ENCODE measurements around the gene PAQR9.
"Not testable (repeated sequence)": the region's sequence is repeated elsewhere in the genome, so short reads cannot be mapped to it uniquely, and the experiment has no call there.

The PAQR9 gene, protein sequence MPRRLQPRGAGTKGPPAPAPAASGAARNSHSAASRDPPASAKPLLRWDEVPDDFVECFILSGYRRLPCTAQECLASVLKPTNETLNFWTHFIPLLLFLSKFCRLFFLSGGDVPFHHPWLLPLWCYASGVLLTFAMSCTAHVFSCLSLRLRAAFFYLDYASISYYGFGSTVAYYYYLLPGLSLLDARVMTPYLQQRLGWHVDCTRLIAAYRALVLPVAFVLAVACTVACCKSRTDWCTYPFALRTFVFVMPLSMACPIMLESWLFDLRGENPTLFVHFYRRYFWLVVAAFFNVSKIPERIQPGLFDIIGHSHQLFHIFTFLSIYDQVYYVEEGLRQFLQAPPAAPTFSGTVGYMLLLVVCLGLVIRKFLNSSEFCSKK

DNA sequence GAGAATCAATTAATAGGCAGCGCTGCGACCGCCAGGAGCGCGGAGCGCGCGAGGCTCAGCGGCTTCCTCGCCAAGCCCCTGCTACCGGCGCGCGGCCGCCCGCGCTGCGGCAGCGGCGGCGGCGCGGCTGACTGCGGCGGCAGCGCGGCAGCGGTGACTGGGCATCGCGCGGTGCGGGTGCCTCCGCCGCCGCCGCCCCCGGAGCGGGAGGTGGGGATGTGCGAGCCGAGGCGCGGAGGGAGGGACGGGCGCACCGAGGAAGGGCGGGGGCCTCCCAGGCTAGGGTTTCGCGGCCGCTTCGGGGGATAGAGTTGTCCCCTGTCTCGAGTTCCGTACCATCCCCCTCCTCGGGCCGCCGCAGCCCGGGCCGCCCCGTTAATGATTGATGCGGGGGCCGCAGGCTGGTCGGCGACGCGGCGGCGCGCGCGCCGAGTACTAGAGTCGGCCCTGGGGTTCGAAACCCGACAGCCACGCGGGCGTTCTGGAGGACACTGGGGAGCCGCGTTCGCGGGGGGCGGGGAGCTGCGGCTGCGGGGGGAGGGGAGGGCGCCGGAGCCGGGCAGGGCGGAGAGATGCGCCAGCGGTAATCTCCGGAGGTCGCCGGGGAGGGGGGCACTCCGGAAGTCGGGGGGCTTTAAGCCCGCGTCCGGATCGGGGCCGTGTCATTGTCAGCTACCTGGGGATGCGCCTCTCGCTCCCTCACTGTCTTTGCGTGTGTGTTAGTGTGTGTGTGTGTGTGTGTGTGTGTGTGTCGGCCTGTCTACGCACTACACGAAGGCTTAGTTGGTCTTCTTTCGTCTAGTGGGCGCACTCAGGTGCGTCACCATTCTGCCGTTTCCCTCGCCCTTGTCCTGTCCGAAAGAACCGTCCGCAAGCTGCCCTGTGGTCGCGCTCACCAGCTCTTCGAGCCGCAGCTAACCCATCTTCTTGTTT lies at the start of gene PAQR9:
Gene PAQR9 (minus strand): TSS at position 159 of the 933 bp plus-strand sequence. CDS start 338 bp downstream, outside the sequence.
- DNase-seq, result no peak

DNA sequence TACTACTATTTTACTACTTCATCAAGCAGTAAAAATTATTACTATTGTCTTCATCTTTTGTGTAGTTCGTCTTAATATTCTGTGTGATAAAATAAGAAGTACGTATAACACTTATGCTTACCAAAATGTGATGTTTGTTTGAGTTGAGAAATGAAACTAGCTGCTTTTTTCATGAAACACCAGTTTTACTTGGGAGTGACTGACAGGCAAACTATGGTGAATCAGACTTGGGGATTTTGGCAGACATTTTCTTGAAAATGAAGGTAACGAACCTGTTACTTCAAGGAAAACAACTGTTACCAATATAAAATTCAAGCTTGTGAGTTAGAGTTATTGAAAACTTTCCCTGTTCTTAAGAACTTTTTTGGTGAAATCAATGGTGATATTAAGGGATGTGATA lies 48.2 kb upstream of the PAQR9 start:
- DNase-seq, result no peak

DNA sequence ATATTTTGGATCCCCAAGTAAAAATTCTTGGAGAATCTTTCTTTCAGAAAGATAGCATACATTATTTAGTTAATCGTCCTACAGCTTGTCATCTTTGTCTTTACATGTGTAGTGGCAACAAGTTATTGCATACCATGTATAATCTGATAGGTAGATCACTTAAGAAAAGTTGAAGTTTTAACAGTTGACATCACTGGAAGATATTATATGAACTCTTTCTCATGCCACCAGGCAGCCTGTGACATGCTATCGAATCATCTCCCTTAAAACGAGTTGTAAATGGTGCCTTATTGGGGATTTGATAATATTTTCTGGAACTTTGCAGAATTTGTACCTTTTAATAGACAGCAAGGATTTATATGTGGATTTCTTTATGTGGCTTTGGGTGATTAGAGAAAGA lies 46.5 kb upstream of the PAQR9 start:
- no peak for DNase-seq

DNA sequence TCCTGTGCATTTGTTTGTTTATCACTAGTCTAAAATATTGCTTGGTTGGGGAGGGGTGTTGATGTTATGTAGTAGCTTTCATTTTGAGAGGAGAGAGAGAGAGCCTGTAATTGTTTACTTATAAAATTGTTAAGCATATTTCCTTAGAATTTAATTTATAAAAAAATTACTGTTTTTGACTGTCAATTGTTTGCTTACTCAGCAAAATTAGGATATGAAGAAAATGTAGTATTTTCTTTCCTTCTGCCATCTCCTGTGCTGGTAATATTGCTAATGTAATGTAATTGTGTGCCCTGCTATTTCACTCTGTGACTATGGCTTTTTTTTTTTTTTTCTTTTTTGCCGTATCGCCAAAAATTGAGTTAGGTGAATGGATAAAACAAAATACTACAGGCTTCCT lies 41.3 kb upstream of the PAQR9 start:
- DNase-seq, result no peak

DNA sequence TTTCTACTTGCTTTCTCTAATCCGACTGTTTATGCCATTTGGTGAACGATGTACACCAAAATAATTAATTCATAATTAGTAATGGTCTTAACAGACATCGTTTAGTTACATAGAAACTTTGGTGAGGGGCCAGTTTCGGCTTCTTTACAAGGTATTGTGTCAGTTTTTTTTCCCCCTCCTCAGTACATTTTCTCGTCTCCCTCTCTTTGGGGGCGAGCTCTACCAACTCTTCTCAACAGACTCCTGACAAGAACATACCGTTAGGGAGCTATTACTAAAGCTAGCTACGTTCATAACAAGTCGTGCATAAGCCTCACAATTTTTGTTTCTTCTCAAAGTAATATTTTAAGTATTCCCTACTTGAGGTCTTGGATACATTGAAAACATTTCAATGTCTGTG lies 39.3 kb upstream of the PAQR9 start:
- no peak for DNase-seq

DNA sequence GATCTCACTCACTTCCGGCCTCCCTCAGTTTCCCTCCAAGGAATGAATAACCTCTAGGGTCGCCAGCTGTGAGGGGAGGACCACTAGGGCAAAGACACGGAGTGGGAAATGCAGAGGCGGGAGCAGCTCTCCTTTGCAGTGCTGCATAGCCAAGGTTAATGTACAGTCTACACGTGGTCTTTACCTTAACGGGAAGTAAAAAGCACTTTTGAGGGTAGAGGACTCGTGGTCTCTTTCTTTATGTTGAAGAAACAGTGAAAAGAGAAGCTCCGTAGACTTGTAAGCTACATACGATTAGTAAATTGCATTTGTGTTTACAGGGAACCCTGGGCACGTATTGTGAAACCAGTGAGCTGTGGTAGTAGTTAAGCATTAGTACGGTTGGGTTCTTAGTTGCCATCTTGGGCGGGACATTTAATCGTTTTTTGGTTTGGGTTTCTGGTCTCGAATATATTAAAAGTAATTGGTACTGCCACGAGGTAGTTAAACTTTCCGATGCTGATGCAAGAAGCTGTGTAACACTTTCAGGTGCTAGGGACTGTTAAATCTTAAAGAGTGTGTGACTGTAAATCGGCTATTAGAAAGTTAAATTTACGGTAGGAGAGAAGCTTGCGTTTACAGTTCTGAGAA lies 38.7 kb upstream of the PAQR9 start:
- DNase-seq, result peak in 1 of 2 donors; percentile 10

DNA sequence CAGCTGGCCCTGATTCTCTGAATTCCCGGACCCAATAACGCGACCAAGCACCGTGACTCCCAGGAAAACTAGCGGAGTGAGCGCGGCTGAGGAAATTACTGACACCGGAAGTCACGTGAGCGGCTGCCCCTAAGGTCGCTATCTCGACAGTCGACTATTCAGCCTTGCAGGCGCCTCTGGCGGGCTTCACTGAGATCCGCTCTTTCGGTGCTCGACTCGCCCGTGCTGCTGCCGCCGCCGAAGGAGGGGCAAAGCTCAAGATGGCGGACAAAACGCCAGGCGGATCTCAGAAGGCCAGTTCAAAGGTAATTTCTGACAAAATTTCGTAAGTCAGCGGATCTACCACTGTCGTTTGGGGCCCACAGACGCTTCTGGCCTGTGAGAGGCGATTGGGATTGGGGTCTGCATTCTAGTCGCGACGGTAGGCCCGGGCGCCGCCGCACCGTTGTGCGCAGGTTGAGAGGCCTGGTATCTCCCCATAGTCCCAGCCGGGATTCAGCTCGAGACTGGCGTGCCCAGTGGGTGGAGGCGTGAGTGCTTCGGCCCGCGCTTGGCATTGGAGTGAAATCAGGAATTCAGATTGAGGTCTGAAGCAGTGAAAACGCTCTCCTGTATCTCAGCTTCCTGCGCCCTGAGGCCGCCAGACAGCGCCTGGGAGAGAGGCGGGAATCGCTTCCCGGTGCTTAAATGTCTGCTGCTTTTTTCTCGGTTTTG lies 38.1 kb upstream of the PAQR9 start, which contains the start of gene U2SURP:
Gene U2SURP (plus strand): TSS at position 202 of the 714 bp plus-strand sequence. CDS start 59 bp downstream, at position 261.
- DNase-seq, result peak; percentile 92 to 93

DNA sequence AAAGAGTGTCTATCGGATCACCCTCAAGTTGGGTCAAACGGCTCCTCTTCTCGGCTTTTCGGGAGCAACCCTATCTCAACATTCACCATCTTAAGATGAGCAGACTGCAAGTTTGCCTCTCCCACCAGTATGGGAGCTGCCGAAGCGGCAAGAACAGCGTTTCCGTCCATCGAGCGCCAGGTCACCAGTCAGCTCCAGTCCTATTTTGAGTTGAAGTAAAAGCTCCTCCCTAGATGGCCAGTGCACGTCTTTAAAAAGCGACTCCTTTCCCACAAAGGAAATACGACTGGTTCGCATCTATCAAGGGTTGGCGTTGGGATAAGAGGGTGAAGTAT lies 37.5 kb upstream of the PAQR9 start:
- no peak for DNase-seq

DNA sequence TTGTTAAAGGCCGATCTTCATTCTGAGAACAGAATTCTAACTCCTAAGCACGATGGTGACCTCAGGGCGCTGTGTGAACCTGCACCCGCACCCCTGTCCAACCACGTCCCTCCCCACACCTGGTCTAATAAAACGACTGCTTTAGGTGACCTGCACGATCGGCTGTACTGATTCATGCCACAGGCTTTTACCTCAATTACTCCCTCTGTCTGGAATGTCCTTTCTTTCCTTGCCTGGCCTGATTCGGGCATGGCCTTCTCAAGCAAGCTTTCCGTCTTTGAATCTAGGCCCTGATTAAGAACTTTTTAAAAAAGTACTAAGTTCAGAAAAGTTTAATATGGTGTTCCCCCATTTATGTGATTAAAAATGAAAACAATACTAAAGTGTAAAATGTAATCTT lies 37.1 kb upstream of the PAQR9 start:
- no peak for DNase-seq

DNA sequence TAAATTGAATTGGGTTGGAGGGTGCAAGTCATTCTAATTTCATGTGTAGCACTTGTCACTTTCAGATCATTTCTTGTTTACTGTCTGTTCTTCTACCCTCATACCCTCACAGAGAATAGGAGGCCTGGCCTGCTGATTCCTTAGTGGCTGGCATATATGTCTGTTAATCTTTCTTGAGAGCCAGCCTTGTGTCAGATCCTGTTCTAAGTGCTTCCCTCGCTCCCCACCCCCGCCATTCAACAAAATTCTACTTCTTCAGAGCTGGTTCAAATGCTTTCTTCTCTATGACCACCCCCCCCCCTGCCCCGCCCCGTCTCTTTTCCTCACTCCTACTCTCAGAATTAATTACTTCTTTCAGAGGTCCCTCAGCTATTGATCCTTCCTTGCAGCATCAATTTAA lies 36.4 kb upstream of the PAQR9 start:
- no peak for DNase-seq

DNA sequence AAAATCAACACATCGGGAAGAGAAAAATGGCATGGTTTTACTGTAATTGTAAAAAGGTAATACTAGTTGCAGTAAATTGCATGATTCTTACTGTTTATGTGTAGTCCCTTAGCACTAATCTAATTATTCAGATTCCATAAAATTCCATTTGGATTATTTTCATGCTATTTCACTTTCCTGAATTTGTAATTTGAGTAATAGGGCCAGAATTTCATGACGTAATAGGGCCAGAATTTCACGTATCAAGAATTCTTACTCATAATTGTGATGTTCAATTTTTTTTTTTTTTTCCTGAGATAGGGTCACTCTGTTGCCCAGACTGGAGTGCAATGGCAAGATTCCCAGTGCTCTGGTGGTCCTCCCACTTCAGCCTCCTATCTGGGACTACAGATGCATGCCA lies 35.0 kb upstream of the PAQR9 start:
- DNase-seq, result no peak

DNA sequence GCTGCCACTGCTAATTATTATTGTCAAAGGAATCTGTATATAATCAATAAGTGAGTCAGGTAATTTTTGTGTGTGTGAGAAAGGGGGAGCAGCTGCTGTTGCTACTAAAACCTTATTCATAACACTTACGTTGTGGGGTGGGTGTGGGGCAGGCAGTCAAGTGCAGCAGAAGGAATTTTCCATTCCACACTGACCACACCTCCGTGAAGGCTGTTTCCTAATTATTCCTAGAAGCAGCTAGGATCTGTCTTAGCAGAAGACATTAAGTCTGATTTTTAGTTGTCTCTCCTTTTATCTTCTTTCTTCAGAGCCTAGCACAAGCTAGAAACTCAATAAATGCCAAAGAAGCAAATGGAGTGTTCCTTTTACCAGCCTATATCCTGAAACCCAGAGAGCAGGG lies 33.9 kb upstream of the PAQR9 start:
- no peak for DNase-seq

DNA sequence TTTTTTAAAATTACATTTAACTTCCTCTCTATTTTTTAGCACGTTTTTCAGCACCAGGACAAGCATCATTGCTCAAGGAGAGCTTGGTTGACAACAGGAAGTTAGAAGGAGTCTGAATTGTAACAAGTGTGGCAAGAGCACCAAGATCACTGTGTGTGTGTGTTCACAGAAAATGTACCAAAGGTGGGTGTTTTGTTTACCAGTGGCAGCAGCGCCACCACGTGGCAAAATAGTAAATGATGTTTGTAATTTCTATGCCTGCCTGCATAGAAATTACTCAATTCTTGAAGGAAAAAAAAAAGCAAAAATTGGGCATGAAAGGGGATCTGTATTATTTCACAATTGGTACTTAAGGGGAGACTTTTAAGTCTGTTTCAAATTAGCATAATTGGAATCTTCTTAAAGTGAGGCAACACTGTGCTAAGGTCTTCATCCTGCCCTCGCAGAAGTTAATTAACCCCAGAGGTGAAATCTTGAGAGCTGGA lies 30.5 kb upstream of the PAQR9 start:
- peak; percentile 63 to 66 for DNase-seq

DNA sequence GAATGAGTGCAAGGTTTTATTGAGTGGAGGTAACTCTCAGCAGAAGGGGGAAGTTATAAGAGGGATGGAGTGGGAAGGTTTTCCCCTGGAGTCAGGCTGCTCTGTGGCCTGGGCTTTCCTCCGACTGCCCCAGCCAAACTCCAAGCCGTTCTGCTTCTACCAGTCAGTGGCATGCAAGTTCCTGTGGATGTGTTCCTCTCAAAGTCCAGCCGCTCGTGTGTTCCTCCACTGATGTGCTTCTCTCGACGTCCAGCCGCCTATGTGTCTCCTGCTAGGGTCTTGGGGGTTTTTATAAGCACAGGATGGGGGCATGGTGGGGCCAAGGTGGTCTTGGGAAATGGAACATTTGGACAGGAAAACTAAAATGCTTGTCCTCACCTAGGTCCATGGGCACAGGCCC lies 28.8 kb upstream of the PAQR9 start:
- DNase-seq, result no peak

DNA sequence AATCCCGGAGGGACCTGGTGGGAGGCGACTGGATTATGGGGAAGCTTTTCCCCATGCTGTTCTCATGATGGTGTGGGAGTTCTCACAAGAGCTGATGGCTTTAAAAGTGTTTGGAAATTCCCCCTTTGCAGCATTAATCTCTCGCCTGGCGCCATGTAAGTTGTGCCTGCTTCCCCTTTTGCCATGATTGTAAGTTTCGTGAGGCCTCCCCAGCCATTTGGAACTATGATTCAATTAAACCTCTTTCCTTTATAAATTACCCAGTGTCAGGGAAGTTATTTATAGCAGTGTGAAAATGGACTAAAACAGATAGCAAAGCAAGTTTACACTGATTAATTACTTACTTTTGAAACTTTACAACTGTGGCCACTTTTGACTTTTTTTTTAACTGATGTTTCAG lies 27.2 kb upstream of the PAQR9 start:
- DNase-seq, result no peak

DNA sequence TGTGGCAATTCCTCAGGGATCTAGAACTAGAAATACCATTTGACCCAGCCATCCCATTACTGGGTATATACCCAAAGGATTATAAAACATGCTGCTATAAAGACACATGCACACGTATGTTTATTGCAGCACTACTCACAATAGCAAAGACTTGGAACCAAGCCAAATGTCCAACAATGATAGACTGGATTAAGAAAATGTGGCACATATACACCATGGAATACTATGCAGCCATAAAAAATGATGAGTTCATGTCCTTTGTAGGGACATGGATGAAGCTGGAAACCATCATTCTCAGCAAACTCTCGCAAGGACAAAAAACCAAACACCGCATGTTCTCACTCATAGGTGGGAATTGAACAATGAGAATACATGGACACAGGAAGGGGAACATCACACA lies 25.4 kb upstream of the PAQR9 start:
- DNase-seq, result not testable (repeated sequence)

DNA sequence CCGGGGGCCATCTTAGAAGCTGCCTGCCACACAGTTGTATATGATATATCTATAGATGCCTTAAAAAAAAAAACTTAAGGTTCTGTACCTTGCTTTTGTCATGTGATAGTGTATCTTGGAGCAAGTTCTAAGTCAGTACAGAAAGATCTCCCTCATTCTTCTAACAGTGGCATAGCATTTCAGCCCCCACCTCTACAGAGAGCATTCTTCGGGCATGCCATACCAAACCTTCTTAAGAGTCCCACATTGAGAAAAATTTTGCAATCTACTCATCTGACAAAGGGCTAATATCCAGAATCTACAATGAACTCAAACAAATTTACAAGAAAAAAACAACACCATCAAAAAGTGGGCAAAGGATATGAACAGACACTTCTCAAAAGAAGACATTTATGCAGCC lies 24.7 kb upstream of the PAQR9 start:
- DNase-seq, result not testable (repeated sequence)

DNA sequence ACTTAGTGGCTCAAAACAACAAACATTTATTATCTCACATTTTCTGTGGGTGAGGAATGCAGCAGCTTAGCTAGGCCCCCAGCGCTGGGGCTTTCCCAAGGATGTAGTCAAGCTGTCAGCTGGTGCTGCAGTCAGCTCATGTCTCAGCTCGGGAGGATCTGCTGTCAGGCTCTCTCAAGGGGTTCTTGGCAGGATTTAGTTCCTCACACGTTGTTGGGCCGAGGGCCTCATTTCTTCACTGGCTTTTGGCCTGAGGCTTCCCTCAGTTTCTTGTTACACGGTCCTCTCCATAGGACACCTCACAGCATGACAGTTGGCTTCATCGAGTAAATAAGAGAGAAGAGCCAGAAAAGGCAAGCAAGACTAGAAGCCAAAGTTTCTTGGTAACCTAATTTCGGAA lies 24.2 kb upstream of the PAQR9 start:
- no peak for DNase-seq

DNA sequence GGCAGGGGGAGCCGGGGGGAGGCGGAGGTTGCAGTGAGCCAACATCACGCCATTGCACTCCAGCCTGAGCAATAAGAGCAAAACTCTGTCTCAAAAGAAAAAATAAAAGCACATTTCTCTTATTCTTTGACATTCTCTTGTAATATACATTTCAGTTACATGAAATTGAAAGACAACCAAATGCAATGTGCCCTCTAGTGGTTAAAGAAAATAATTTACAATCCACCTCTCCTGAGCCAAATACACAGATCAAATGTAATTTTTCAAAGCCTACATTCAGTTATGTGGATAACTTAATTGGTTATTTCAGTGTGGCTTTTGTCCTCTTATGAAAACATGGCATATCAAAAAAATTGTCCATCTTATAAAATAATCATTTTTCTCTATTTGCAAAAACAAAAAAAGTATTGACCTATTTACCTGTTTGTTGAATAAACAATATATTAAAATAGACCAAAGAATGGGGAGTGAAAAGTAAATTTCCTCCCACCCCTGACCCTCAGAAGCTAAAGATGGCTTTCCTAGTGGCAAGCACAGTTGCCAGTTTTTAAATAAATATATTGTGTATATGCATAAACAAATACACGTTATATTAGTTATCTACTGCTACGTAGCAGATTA lies 23.7 kb upstream of the PAQR9 start:
- peak in 1 of 2 donors; percentile 49 for DNase-seq

DNA sequence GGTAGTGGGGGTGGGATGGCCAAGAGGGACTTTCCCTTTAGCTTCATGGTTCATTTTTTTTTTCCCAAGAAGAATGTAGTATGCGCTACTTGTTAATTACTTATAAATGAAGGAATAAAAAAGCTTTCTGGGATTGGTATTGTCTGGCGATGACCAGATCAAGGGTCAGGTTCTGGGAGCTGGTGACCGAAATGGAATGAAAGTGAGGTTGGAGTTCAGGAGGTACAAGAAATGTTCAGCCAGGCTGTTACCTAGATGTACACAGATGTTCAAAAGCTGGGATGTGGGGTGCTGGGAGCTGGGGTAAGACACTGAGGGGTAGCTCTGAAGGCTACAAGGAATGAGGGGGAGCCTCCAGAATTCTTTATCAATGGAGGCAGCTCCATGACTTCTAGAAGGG lies 20.8 kb upstream of the PAQR9 start:
- DNase-seq, result no peak

DNA sequence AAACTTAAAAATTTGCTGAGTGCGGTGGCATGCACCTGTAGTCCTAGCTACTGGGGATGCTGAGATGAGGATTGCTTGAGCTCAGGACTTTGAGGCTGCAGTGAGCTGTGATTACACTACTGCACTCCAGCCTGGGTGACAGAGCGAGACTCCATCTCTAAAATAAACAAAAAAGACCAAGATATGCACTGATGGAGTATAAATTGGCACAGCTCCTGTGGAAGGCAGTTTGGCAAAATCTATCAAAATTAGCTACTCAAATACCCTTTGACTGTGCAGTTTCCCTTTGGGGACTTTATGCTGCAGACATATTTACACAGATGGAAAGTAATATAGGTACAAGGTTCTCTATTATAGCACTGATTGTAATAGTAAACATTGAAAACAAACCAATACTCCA lies 19.8 kb upstream of the PAQR9 start:
- no peak for DNase-seq

Data from CD4-positive, alpha-beta T cell treated with Interleukin-1 beta for 1 hour (primary cell).